Activated CD4-positive, alpha-beta memory T cell treated with anti-CD3 and anti-CD28 coated beads, Interleukin-2, amount 10 ng/mL, durations not matched to agents 7 days and 5 days (primary cell): ENCODE results near the gene ZNF213. TPM values are rescaled to one million over a fixed set of nuclear protein-coding genes. Genes with fewer than 3 reads are reported as not detected.
"Not testable (repeated sequence)": the region's sequence is repeated elsewhere in the genome, so short reads cannot be mapped to it uniquely, and the experiment has no call there.

Experiments
- CTCF ChIA-PET: fragments of 350-600 bp; sonication (Branson Sonifier 250); formaldehyde crosslinking; loops from one replicate; lab custom pipeline; 2021; ENCODE audit warnings: antibody characterized with exemption, inconsistent platforms; lab: Charles Lee
- POLR2A ChIA-PET: fragments of 350-600 bp; sonication (Branson Sonifier 250); formaldehyde crosslinking; loops from one replicate; lab custom pipeline; 2021; ENCODE audit warnings: antibody characterized with exemption; lab: Charles Lee
- DNase-seq: peaks from one replicate; pipeline ENCODE4 v3.0.0-alpha.2; 2020
- H3K27ac Mint-ChIP-seq: one replicate; pipeline ENCODE4 v1.8.0; 2021; ENCODE audit warnings: mild to moderate bottlenecking, mixed read lengths
- H3K27me3 Mint-ChIP-seq: one replicate; pipeline ENCODE4 v1.8.0; 2021; ENCODE audit warnings: mixed read lengths
- H3K36me3 Mint-ChIP-seq: one replicate; pipeline ENCODE4 v1.8.0; 2021; ENCODE audit warnings: low read depth, mixed read lengths
- H3K4me1 Mint-ChIP-seq: one replicate; pipeline ENCODE4 v1.8.0; 2021; ENCODE audit warnings: mixed read lengths
- H3K4me3 Mint-ChIP-seq: one replicate; pipeline ENCODE4 v1.8.0; 2021; ENCODE audit warnings: mild to moderate bottlenecking, mixed read lengths
- H3K9me3 Mint-ChIP-seq: one replicate; pipeline ENCODE4 v1.8.0; 2021; ENCODE audit warnings: mixed read lengths
- total RNA-seq, 2 experiments: library from RNA; stranded (reverse); gene quantifications; one replicate each; pipeline ENCODE4 v1.2.3, GENCODE V29; 2021

The ZNF213 gene
- total RNA-seq, 2 experiments from 2014 or later = 10.5 to 11.6 TPM

DNA sequence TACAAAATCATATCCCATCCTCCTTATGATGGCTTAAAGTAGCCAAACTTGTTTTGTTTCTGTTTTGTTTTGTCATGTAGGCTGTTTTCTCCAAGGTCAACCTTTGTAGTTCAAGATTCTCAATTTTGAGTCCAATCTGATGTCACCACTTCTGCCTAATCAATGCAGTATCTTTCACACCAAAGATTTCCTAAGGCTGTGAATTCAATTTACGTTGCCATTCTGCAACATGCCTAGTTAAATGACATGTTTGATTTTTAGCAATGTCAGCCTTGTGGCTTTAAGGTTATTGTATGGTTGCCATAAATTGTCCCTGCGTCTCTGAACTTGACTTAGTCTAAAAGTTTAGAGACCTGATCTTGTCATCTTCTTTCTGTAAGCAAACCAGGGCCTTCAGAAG lies 20.4 kb downstream of the ZNF213 start:
- DNase-seq = no peak
- CTCF ChIA-PET = interaction anchor here (1.2 to 1.3 kb wide), 2 partner anchors 20 to 26 kb away, joined by 3 to 5 read pairs; partner anchors contain the start of gene ZNF213
- H3K4me1 Mint-ChIP-seq = peaks cover 49% of the 10 kb centered on the region
- H3K27me3 Mint-ChIP-seq = peaks cover 35% of the 10 kb centered on the region
- no peak overlapping the region for H3K4me3 Mint-ChIP-seq
- no peaks in the 10 kb centered on the region for H3K9me3 Mint-ChIP-seq
- POLR2A ChIA-PET = interaction anchor here (0.8 kb wide), 1 partner anchor 21 kb away, joined by 3 read pairs; no protein-coding TSS in a partner anchor
- peaks cover 18% of the 10 kb centered on the region for H3K36me3 Mint-ChIP-seq
- H3K27ac Mint-ChIP-seq = no peak overlapping the region

DNA sequence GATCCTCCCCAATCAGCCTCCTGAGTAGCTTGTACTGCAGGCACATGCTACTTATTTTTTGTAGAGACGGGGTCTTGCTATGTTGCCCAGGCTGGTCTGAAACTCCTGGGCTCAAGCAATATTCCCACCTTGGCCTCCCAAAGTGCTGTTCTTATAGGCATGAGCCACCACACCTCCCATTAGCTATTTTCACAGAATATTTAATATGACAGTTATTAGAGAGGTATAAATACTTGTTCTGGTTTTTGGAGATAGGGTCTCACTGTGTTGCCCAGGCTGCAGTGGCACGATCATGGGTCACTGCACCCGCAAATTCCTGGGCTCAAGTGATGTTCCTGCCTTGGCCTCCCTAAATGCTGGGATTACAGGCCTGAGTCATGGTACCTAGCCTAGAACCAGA lies 21.1 kb downstream of the ZNF213 start:
- H3K4me1 Mint-ChIP-seq = peaks cover 46% of the 10 kb centered on the region
- H3K36me3 Mint-ChIP-seq = peaks cover 15% of the 10 kb centered on the region
- no peaks in the 10 kb centered on the region for H3K9me3 Mint-ChIP-seq
- H3K27ac Mint-ChIP-seq = no peak overlapping the region
- CTCF ChIA-PET = interaction anchor here (1.3 kb wide), 1 partner anchor 27 kb away, joined by 5 read pairs; no protein-coding TSS in a partner anchor
- no peak overlapping the region for H3K4me3 Mint-ChIP-seq
- peaks cover 35% of the 10 kb centered on the region for H3K27me3 Mint-ChIP-seq
- POLR2A ChIA-PET = interaction anchor here (0.8 kb wide), 1 partner anchor 22 kb away, joined by 3 read pairs; no protein-coding TSS in a partner anchor
- no peak for DNase-seq

DNA sequence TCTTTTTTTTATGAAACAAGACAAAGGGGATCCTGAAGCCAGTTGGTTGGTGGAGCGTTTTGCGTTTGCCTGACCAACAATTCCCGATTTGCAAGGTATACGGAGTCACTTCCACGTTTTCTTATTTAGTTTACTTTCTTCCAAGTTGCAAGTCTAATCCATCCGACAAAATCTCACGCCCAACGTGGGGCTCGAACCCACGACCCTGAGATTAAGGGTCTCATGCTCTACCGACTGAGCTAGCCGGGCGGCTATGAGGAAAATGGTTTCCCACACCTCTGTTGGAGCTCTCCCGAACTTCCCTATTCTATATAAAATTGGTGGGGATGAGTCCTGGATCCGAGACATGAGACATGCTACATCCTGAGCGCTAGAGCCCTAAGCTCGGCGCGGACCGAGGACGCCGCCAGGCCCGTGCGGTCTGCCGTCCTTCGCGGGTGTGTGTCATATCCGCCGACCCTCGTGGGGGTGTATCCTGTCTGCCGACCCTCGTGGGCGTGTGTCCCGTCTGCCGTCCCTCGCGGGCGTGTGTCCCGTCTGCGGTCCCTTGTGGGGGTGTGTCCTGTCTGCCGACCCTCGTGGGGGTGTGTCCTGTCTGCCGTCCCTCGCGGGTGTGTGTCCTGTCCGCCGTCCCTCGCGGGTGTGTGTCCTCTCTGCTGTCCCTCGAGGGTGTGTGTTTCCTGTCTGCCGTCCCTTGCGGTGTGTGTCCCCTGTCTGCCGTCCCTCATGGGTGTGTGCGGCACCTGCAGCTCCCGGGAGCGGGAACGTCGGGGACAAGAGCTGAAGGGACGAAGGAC lies 22.6 kb downstream of the ZNF213 start:
- Mint-ChIP-seq H3K4me3 (peak overlapping the region; percentile 91), H3K27ac (peak overlapping the region; percentile 59), H3K4me1 (peaks cover 42% of the 10 kb centered on the region), H3K9me3 (no peaks in the 10 kb centered on the region), H3K27me3 (peaks cover 28% of the 10 kb centered on the region), H3K36me3 (peaks cover 13% of the 10 kb centered on the region)
- POLR2A ChIA-PET = interaction anchor here (0.6 to 3.3 kb wide), 17 partner anchors 8 to 300 kb away, joined by 3 to 38 read pairs (median 5); partner anchors contain the start of genes TIGD7, ZNF213, ZNF263 and ZNF75A
- DNase-seq = peak; percentile 58
- CTCF ChIA-PET = interaction anchor here (0.6 to 4.8 kb wide), 9 partner anchors 7 to 465 kb away, joined by 3 to 33 read pairs (median 4); partner anchors contain the start of gene ZNF213

DNA sequence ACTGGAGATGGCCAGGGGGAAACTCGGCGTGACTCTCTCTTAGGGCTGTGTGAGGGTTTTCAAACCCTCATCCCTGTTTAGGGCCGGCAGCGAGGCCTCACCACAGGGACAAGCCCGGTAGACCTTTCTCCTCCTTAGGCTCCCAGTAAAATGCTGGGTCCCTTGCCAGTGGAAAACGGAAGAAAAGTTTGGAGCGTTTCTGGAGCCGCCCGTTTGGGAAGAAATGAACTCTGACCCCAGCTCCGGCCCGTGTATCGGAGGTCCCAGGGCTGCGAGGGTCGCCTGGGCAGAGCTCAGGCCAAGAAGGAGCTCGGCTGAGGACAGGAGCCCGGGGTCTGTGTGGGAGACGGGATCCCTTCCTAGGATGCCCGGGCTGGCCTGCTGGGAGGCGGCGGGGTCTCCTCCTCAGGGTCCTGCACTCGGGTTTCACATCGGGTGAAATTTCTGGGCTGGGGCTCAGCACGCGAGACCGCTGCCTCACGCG lies 23.2 kb downstream of the ZNF213 start:
- CTCF ChIA-PET = interaction anchor here (0.5 to 4.8 kb wide), 15 partner anchors 8 to 464 kb away, joined by 3 to 33 read pairs (median 3); partner anchors contain the start of gene ZNF213
- Mint-ChIP-seq H3K36me3 (peaks cover 10% of the 10 kb centered on the region), H3K9me3 (no peaks in the 10 kb centered on the region), H3K27ac (peak overlapping the region; percentile 59), H3K4me3 (peak overlapping the region; percentile 91), H3K27me3 (peaks cover 23% of the 10 kb centered on the region), H3K4me1 (peaks cover 42% of the 10 kb centered on the region)
- POLR2A ChIA-PET = interaction anchor here (0.6 to 3.3 kb wide), 24 partner anchors 9 to 299 kb away, joined by 3 to 38 read pairs (median 4); partner anchors contain the start of genes IL32, PKMYT1, TIGD7 and ZNF213
- DNase-seq = no peak

DNA sequence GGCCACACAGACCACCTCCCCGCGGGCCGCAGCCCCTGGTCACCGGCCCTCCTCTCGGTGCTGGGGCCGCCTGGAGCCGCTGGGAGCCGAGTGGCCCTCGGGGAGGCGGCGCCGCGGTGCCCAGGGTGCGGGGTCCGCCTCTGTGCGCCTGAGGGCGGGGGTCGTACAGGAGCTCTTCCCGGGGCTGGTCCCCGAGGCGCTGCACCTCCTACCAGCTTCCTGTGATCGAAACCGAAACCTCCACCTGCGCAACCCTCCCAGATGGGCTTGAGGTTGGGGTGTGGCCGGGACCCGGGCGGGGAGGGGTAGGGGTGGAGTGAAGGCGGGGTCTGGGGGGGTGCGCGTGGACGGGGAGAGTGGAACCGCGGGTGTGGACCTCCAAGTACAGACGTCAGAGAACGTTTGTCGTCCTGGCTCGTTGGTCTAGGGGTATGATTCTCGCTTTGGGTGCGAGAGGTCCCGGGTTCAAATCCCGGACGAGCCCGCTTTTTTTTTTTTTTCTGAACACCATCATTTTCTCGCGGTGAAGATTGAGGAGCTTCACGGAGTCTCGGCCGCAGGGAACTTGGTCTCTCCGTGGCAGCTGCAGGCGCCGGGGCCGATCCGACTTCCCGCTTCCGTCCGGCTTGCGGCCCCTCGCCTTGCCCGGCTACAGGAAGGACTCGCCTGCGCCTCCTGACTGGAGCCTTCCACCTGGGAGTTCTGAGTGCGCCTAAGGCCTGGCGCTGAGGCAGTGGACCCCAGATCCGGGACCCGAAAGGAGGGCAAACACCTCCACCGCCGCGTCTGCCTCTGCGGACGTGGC lies 23.9 kb downstream of the ZNF213 start:
- Mint-ChIP-seq H3K9me3 (no peaks in the 10 kb centered on the region), H3K27ac (peak overlapping the region; percentile 95), H3K4me3 (peak overlapping the region; percentile 91), H3K27me3 (peaks cover 23% of the 10 kb centered on the region), H3K4me1 (peaks cover 44% of the 10 kb centered on the region), H3K36me3 (peaks cover 10% of the 10 kb centered on the region)
- DNase-seq = peak; percentile 96
- ChIA-PET CTCF (interaction anchor here (0.5 to 4.8 kb wide), 17 partner anchors 9 to 343 kb away, joined by 3 to 33 read pairs (median 3); partner anchors contain the start of gene ZNF213), POLR2A (interaction anchor here (0.6 to 3.3 kb wide), 27 partner anchors 10 to 298 kb away, joined by 3 to 38 read pairs (median 4); partner anchors contain the start of genes IL32, PKMYT1, TIGD7 and ZNF200)

DNA sequence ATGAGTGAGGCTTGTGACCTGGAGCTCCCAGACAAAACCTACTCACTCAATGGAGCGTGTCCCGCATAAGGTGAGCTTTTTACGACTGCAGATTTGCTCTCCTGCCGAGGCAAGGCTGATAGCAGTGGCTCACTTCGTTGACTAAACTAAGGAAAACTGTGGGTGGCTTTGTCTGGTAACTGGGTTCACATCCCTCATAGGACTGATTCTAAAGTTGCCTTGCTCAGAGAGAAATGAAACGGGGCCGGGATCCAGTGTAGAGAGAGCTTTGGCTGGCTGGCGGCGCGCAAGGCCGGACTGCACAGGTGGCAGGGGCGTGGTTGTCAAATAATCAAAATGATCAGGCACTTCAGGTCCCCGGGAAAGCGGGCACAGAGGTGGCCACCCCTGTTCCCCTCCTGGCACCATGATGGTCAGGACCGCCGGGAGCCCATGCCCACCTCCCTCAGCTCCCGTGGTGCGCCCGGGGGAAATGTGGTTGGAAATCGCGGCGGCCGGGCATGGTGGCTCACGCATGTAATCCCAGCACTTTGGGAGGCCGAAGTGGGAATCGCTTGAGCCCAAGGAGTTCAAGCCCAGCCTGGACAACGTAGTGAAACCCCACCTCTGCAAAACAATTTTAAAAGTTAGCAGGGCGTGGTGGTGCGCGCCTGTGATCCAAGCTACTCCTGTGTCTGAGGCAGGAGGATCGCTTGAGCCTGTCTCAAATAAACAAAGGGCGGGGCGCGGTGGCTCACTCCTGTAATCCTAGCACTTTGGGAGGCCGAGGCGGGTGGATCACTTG lies 26.6 kb downstream of the ZNF213 start:
- no peak for DNase-seq
- peaks cover 51% of the 10 kb centered on the region for H3K4me1 Mint-ChIP-seq
- H3K27ac Mint-ChIP-seq = no peak overlapping the region
- ChIA-PET POLR2A (interaction anchor here (0.6 to 1.2 kb wide), 2 partner anchors 11 to 184 kb away, joined by 3 to 4 read pairs; no protein-coding TSS in a partner anchor), CTCF (interaction anchor here (1.4 to 4.8 kb wide), 3 partner anchors 10 to 33 kb away, joined by 4 to 33 read pairs (median 5); no protein-coding TSS in a partner anchor)
- H3K4me3 Mint-ChIP-seq = peak overlapping the region; percentile 53
- H3K27me3 Mint-ChIP-seq = peaks cover 13% of the 10 kb centered on the region
- peaks cover 10% of the 10 kb centered on the region for H3K36me3 Mint-ChIP-seq
- H3K9me3 Mint-ChIP-seq = no peaks in the 10 kb centered on the region

DNA sequence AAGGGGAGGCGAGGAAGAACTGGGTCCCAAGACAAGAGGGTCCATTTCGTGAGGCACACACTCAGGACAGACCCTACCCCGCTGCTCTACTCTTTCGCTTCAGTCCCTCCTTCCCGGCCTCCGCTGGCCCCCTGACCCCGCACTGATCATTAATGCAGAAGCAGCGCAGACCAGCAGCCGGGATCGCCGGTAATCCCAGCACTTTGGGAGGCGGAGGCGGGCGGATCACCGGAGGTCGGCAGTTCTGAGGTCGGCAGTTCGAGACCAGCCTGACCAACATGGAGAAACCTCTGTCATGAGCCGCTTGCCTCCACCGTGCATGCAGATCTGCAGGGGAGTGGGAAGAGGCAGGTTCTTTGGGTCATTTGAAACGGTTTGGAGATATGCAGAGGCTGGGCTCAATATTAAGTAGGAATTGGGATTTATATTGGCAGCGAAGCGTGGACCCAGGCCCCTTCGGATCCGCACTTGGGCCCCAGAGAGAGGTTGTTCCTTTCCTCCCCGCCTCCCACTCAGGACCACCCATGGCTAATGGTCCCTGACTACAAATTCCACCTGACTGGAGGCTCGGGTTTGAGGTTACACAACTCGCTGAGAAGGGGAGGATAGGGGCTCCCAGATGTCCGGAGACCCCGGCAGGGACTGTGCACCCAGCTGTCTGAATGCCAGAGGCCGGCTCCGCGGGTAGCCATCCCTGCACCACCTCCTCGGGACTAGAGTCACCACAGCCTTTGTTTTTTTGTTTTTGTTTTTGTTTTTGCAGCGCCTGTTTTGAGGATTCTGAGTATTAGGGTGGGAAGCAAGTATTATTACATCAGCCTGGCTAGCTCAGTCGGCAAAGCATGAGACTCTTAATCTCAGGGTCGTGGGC lies 29.5 kb downstream of the ZNF213 start:
- H3K4me1 Mint-ChIP-seq = peaks cover 35% of the 10 kb centered on the region
- ChIA-PET CTCF (interaction anchor here (0.6 to 2.3 kb wide), 5 partner anchors 14 to 296 kb away, joined by 3 to 10 read pairs (median 3); partner anchors contain the start of gene ZNF213), POLR2A (interaction anchor here (1.4 kb wide), 1 partner anchor 101 kb away, joined by 3 read pairs; no protein-coding TSS in a partner anchor)
- H3K27me3 Mint-ChIP-seq = peaks cover 17% of the 10 kb centered on the region
- no peak overlapping the region for H3K4me3 Mint-ChIP-seq
- H3K27ac Mint-ChIP-seq = no peak overlapping the region
- no peaks in the 10 kb centered on the region for H3K9me3 Mint-ChIP-seq
- DNase-seq = no peak
- no peaks in the 10 kb centered on the region for H3K36me3 Mint-ChIP-seq

DNA sequence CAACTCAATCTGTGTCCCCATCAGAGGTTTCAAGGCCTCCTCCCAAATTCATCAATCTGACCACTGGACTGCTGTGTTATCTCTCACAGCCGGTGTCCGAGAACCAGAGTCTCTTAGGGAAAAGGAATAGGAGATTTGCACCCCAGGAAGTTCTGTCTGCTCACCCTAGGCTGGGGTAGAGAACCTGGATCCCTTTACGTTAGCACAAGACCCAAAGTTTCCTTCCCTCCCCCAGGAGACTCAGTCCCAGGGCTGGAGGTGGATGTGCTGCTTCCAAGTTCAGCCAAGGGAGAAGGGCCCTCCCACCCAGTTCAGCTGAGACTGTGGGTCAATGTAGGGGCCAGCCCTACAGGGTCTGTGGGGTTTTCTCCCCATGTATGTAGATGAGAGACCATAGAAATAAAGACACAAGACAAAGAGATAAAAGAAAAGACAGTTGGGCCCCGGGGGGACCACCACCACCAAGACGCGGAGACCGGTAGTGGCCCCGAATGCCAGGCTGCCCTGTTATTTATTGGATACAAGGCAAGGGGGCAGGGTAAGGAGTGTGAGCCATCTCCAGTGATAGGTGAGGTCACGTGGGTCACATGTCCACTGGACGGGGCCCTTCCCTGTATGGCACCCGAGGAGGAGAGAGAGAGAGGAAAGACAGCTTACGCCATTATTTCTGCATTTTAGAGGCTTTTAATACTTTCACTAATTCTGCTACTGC lies 30.4 kb downstream of the ZNF213 start:
- H3K4me1 Mint-ChIP-seq = peaks cover 27% of the 10 kb centered on the region
- H3K27ac Mint-ChIP-seq = peak overlapping the region; percentile 50
- peaks cover 25% of the 10 kb centered on the region for H3K27me3 Mint-ChIP-seq
- no peak overlapping the region for H3K4me3 Mint-ChIP-seq
- ChIA-PET POLR2A (interaction anchor here (1.0 to 1.4 kb wide), 2 partner anchors 31 to 102 kb away, joined by 3 read pairs; partner anchors contain the start of gene ZNF213), CTCF (interaction anchor here (0.9 to 2.3 kb wide), 8 partner anchors 15 to 134 kb away, joined by 3 to 10 read pairs (median 4); partner anchors contain the start of gene ZNF213)
- H3K9me3 Mint-ChIP-seq = no peaks in the 10 kb centered on the region
- no peak for DNase-seq
- no peaks in the 10 kb centered on the region for H3K36me3 Mint-ChIP-seq

DNA sequence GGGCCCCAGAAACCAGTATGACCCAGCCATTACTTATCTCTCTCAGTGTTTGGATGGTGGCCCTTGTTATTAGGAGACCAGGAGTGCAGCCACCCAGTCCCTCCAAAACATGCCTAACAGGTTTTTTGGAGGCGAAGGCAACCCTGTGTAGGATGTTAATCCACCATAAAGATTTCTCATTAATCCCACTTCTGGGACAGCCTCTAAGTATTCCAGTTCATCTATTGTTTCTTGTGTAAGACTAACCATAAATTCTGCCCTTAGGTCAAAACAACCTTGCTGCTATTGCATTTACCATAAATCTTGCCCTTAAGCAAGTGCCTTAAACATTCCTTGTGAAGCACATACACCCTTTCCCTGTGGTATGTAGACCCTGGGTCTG lies 31.7 kb downstream of the ZNF213 start:
- Mint-ChIP-seq H3K27ac (no peak overlapping the region), H3K36me3 (no peaks in the 10 kb centered on the region), H3K4me3 (no peak overlapping the region), H3K4me1 (peaks cover 33% of the 10 kb centered on the region), H3K9me3 (no peaks in the 10 kb centered on the region), H3K27me3 (peaks cover 37% of the 10 kb centered on the region)
- POLR2A ChIA-PET = interaction anchor here (0.8 to 1.0 kb wide), 2 partner anchors 32 to 37 kb away, joined by 3 to 4 read pairs; partner anchors contain the start of gene ZNF213
- DNase-seq = no peak
- CTCF ChIA-PET = interaction anchor here (0.8 to 2.3 kb wide), 9 partner anchors 16 to 135 kb away, joined by 3 to 10 read pairs (median 3); partner anchors contain the start of gene ZNF213

DNA sequence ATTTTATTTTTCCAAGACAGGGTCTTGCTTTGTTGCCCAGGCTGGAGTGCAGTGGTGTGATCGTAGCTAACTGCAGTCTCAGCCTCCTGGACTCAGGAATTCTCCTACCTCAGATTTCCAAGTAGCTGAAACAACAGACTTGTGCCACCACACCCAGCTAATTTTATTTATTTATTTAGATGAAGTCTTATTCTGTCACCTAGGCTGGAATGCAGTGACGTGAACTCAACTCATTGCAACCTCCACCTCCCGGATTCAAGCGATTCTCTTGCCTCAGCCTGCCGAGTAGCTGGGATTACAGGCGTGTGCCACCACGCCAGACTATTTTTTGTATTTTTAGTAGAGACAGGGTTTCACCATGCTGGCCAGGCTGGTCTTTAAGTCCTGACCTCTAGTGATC lies 33.9 kb downstream of the ZNF213 start:
- not testable (repeated sequence) for H3K36me3 Mint-ChIP-seq, H3K9me3 Mint-ChIP-seq, DNase-seq, H3K27ac Mint-ChIP-seq, H3K4me3 Mint-ChIP-seq
- H3K27me3 Mint-ChIP-seq = peaks cover 50% of the 10 kb centered on the region
- ChIA-PET CTCF (interaction anchor here (0.6 to 1.6 kb wide), 10 partner anchors 10 to 148 kb away, joined by 3 to 9 read pairs (median 4); partner anchors contain the start of gene TNFRSF12A), POLR2A (interaction anchor here (1.1 to 3.2 kb wide), 2 partner anchors 11 to 34 kb away, joined by 3 to 11 read pairs; partner anchors contain the start of gene ZNF213)
- H3K4me1 Mint-ChIP-seq = peaks cover 38% of the 10 kb centered on the region
